Measurements from ENCODE around the gene TESK2.

GRCh38 chr1:45479039-45479748, 11.8 kb downstream of the TESK2 start:
- no peak for TF ChIP-seq FOXM1 (IDR thresholded peaks at IDR 0.05; ENCODE audit: low read depth)
- TF ChIP-seq, protein P1, sequence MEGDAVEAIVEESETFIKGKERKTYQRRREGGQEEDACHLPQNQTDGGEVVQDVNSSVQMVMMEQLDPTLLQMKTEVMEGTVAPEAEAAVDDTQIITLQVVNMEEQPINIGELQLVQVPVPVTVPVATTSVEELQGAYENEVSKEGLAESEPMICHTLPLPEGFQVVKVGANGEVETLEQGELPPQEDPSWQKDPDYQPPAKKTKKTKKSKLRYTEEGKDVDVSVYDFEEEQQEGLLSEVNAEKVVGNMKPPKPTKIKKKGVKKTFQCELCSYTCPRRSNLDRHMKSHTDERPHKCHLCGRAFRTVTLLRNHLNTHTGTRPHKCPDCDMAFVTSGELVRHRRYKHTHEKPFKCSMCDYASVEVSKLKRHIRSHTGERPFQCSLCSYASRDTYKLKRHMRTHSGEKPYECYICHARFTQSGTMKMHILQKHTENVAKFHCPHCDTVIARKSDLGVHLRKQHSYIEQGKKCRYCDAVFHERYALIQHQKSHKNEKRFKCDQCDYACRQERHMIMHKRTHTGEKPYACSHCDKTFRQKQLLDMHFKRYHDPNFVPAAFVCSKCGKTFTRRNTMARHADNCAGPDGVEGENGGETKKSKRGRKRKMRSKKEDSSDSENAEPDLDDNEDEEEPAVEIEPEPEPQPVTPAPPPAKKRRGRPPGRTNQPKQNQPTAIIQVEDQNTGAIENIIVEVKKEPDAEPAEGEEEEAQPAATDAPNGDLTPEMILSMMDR (IDR thresholded peaks at IDR 0.05) = no peak
- TF ChIP-seq RAD21 (IDR thresholded peaks at IDR 0.05; ENCODE audit: low read length) = no peak
- no peak for TF ChIP-seq TAF1 (IDR thresholded peaks at IDR 0.05; ENCODE audit: borderline replicate concordance, low read depth, low read length)
- TF ChIP-seq SIN3A (IDR thresholded peaks at IDR 0.05; ENCODE audit: borderline replicate concordance, low read depth, low read length) = no peak
- TF ChIP-seq NFIC (IDR thresholded peaks at IDR 0.05; ENCODE audit: borderline replicate concordance) = no peak
- no peak for TF ChIP-seq EZH2phosphoT487 (IDR thresholded peaks at IDR 0.05; ENCODE audit: borderline replicate concordance, low read depth)
- TF ChIP-seq TCF12 (IDR thresholded peaks at IDR 0.05) = no peak
- TF ChIP-seq, protein P2, sequence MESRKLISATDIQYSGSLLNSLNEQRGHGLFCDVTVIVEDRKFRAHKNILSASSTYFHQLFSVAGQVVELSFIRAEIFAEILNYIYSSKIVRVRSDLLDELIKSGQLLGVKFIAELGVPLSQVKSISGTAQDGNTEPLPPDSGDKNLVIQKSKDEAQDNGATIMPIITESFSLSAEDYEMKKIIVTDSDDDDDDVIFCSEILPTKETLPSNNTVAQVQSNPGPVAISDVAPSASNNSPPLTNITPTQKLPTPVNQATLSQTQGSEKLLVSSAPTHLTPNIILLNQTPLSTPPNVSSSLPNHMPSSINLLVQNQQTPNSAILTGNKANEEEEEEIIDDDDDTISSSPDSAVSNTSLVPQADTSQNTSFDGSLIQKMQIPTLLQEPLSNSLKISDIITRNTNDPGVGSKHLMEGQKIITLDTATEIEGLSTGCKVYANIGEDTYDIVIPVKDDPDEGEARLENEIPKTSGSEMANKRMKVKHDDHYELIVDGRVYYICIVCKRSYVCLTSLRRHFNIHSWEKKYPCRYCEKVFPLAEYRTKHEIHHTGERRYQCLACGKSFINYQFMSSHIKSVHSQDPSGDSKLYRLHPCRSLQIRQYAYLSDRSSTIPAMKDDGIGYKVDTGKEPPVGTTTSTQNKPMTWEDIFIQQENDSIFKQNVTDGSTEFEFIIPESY (IDR thresholded peaks at IDR 0.05; ENCODE audit: borderline replicate concordance, low read depth) = no peak
- TF ChIP-seq, protein P3, sequence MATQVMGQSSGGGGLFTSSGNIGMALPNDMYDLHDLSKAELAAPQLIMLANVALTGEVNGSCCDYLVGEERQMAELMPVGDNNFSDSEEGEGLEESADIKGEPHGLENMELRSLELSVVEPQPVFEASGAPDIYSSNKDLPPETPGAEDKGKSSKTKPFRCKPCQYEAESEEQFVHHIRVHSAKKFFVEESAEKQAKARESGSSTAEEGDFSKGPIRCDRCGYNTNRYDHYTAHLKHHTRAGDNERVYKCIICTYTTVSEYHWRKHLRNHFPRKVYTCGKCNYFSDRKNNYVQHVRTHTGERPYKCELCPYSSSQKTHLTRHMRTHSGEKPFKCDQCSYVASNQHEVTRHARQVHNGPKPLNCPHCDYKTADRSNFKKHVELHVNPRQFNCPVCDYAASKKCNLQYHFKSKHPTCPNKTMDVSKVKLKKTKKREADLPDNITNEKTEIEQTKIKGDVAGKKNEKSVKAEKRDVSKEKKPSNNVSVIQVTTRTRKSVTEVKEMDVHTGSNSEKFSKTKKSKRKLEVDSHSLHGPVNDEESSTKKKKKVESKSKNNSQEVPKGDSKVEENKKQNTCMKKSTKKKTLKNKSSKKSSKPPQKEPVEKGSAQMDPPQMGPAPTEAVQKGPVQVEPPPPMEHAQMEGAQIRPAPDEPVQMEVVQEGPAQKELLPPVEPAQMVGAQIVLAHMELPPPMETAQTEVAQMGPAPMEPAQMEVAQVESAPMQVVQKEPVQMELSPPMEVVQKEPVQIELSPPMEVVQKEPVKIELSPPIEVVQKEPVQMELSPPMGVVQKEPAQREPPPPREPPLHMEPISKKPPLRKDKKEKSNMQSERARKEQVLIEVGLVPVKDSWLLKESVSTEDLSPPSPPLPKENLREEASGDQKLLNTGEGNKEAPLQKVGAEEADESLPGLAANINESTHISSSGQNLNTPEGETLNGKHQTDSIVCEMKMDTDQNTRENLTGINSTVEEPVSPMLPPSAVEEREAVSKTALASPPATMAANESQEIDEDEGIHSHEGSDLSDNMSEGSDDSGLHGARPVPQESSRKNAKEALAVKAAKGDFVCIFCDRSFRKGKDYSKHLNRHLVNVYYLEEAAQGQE (IDR thresholded peaks at IDR 0.05; ENCODE audit: low read depth, low read length) = no peak
- TF ChIP-seq EP300 (IDR thresholded peaks at IDR 0.05; ENCODE audit: borderline replicate concordance in 1 of 2, low read depth in 1 of 2, low read length in 1 of 2) = no peak
- no peak for TF ChIP-seq POLR2AphosphoS5 (IDR thresholded peaks at IDR 0.05; ENCODE audit: low read depth, low read length)
- TF ChIP-seq, protein P4, sequence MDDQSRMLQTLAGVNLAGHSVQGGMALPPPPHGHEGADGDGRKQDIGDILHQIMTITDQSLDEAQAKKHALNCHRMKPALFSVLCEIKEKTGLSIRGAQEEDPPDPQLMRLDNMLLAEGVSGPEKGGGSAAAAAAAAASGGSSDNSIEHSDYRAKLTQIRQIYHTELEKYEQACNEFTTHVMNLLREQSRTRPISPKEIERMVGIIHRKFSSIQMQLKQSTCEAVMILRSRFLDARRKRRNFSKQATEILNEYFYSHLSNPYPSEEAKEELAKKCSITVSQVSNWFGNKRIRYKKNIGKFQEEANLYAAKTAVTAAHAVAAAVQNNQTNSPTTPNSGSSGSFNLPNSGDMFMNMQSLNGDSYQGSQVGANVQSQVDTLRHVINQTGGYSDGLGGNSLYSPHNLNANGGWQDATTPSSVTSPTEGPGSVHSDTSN (IDR thresholded peaks at IDR 0.05) = no peak
